Measurements from ENCODE around the gene MVP.

MVP gene

GRCh38 chr16:29836623-29837022 is 16.4 kb downstream of the MVP start:
- no peak for DNase-seq (ENCODE audit: extremely low read depth, low read depth)
- no peak for TF ChIP-seq CTCF (IDR thresholded peaks at IDR 0.05; ENCODE audit: low read depth, low read length, missing control alignments)
- H3K4me3 ChIP-seq (replicated peaks; ENCODE audit: low read depth, low read length): no peak overlapping the region

GRCh38 chr16:29837841-29838240 is 17.6 kb downstream of the MVP start:
- no peak for TF ChIP-seq CTCF (IDR thresholded peaks at IDR 0.05; ENCODE audit: low read depth, low read length, missing control alignments)
- DNase-seq (ENCODE audit: extremely low read depth, low read depth): no peak
- no peak overlapping the region for H3K4me3 ChIP-seq (replicated peaks; ENCODE audit: low read depth, low read length)

GRCh38 chr16:29839822-29840221 is 19.6 kb downstream of the MVP start:
- no peak overlapping the region for H3K4me3 ChIP-seq (replicated peaks; ENCODE audit: low read depth, low read length)
- TF ChIP-seq CTCF (IDR thresholded peaks at IDR 0.05; ENCODE audit: low read depth, low read length, missing control alignments): no peak
- DNase-seq (ENCODE audit: extremely low read depth, low read depth): no peak

- no peak for DNase-seq (ENCODE audit: extremely low read depth, low read depth)
- no peak overlapping the region for H3K4me3 ChIP-seq (replicated peaks; ENCODE audit: low read depth, low read length)
- TF ChIP-seq CTCF (IDR thresholded peaks at IDR 0.05; ENCODE audit: low read depth, low read length, missing control alignments): no peak
Measured at GRCh38 chr16:29840240-29840639, 20.0 kb downstream of the MVP start.

GRCh38 chr16:29841631-29842030 is 21.4 kb downstream of the MVP start:
- no peak overlapping the region for H3K4me3 ChIP-seq (replicated peaks; ENCODE audit: low read depth, low read length)
- no peak for TF ChIP-seq CTCF (IDR thresholded peaks at IDR 0.05; ENCODE audit: low read depth, low read length, missing control alignments)
- no peak for DNase-seq (ENCODE audit: extremely low read depth, low read depth)

- no peak for DNase-seq (ENCODE audit: extremely low read depth, low read depth)
- no peak overlapping the region for H3K4me3 ChIP-seq (replicated peaks; ENCODE audit: low read depth, low read length)
- TF ChIP-seq CTCF (IDR thresholded peaks at IDR 0.05; ENCODE audit: low read depth, low read length, missing control alignments): no peak
Measured at GRCh38 chr16:29842732-29843346, 22.6 kb downstream of the MVP start.

GRCh38 chr16:29843931-29844330 is 23.7 kb downstream of the MVP start:
- TF ChIP-seq CTCF (IDR thresholded peaks at IDR 0.05; ENCODE audit: low read depth, low read length, missing control alignments): no peak
- no peak overlapping the region for H3K4me3 ChIP-seq (replicated peaks; ENCODE audit: low read depth, low read length)
- DNase-seq (ENCODE audit: extremely low read depth, low read depth): no peak
